Neural progenitor cell (in vitro differentiated cells): ENCODE data around the gene THRSP. TPM values are rescaled to one million over a fixed set of nuclear protein-coding genes. Genes with fewer than 3 reads are reported as not detected.
"Not testable (repeated sequence)": the region's sequence is repeated elsewhere in the genome, so short reads cannot be mapped to it uniquely, and the experiment has no call there.

ENCODE experiments used
- DNase-seq: peaks from one replicate; pipeline ENCODE4 v3.0.0-alpha.2; 2016; ENCODE audit warnings: low spot score
- H2AFZ ChIP-seq: fragments of 200-600 bp; sonication (generic); replicated peaks from 2 replicates; pipeline ENCODE4 v1.6.1; 2016; ENCODE audit warnings: antibody characterized with exemption
- H3F3A ChIP-seq: fragments of 200-600 bp; sonication (generic); 2 replicates; pipeline ENCODE4 v1.6.1; 2016; ENCODE audit warnings: antibody characterized with exemption, low read depth
- H3K27ac ChIP-seq: fragments of 200-600 bp; sonication (generic); 2 replicates; pipeline ENCODE4 v1.5.1; 2016; ENCODE audit warnings: mild to moderate bottlenecking
- H3K27me3 ChIP-seq: fragments of 200-600 bp; sonication (generic); 2 replicates; pipeline ENCODE4 v1.6.1; 2016; ENCODE audit warnings: mild to moderate bottlenecking, moderate library complexity
- H3K36me3 ChIP-seq: fragments of 200-600 bp; sonication (generic); 2 replicates; pipeline ENCODE4 v1.5.1; 2016
- H3K4me1 ChIP-seq: fragments of 200-600 bp; sonication (generic); 2 replicates; pipeline ENCODE4 v1.6.1; 2016; ENCODE audit warnings: mixed run types
- H3K4me2 ChIP-seq: fragments of 200-600 bp; sonication (generic); 2 replicates; pipeline ENCODE4 v1.6.1; 2016
- H3K4me3 ChIP-seq: fragments of 200-600 bp; sonication (generic); 2 replicates; pipeline ENCODE4 v1.5.1; 2016
- H3K79me2 ChIP-seq: fragments of 200-600 bp; sonication (generic); 2 replicates; pipeline ENCODE4 v1.6.1; 2016; ENCODE audit warnings: low read depth
- H3K9ac ChIP-seq: fragments of 200-600 bp; sonication (generic); 2 replicates; pipeline ENCODE4 v1.6.1; 2016
- H3K9me3 ChIP-seq: fragments of 200-600 bp; sonication (generic); 2 replicates; pipeline ENCODE4 v1.5.1; 2016; ENCODE audit warnings: low read depth
- H4K20me1 ChIP-seq: fragments of 200-600 bp; sonication (generic); 2 replicates; pipeline ENCODE4 v1.6.1; 2016; ENCODE audit warnings: low read depth
- H3K27ac Mint-ChIP-seq: 3 replicates; pipeline ENCODE4 v1.8.0; 2021; ENCODE audit warnings: mixed read lengths
- H3K27me3 Mint-ChIP-seq: 2 replicates; pipeline ENCODE4 v1.8.0; 2022; ENCODE audit warnings: low read depth, mild to moderate bottlenecking, inconsistent platforms, moderate library complexity, mixed read lengths; ENCODE audit not compliant: insufficient read depth
- H3K36me3 Mint-ChIP-seq: 3 replicates; pipeline ENCODE4 v1.8.0; 2021; ENCODE audit warnings: mixed read lengths
- H3K4me1 Mint-ChIP-seq: 3 replicates; pipeline ENCODE4 v1.8.0; 2021; ENCODE audit warnings: mixed read lengths
- H3K4me3 Mint-ChIP-seq: 3 replicates; pipeline ENCODE4 v1.8.0; 2021; ENCODE audit warnings: mild to moderate bottlenecking, moderate library complexity, mixed read lengths
- H3K9me3 Mint-ChIP-seq: 3 replicates; pipeline ENCODE4 v1.8.0; 2020; ENCODE audit warnings: mixed read lengths
- EZH2 ChIP-seq: fragments of 200-600 bp; sonication (generic); IDR thresholded peaks from 2 replicates; pipeline ENCODE4 v1.6.1; 2017; ENCODE audit warnings: antibody characterized with exemption, mild to moderate bottlenecking, moderate library complexity
- EZH2phosphoT487 ChIP-seq: fragments of 200-600 bp; sonication (generic); IDR thresholded peaks from 2 replicates; pipeline ENCODE4 v1.6.1; 2017; ENCODE audit warnings: antibody characterized with exemption
- total RNA-seq: library from RNA; depleted of rRNA; stranded (reverse); fragments of >200 nt; gene quantifications from 2 replicates; pipeline ENCODE4 v1.2.3, GENCODE V29; 2015; ENCODE audit warnings: low replicate concordance
- TF ChIP-seq, protein P1 (sequence below): fragments of 200-600 bp; sonication (generic); IDR thresholded peaks from 2 replicates; pipeline ENCODE4 v1.5.1; 2017; ENCODE audit warnings: antibody characterized with exemption, mild to moderate bottlenecking

The THRSP gene
- total RNA-seq, 1 donor from 2014 or later = not detected

- no peak overlapping the region for H3K4me2 ChIP-seq
- H3K27me3 ChIP-seq = no peaks in the 10 kb centered on the region
- Mint-ChIP-seq H3K36me3 (no peaks in the 10 kb centered on the region), H3K4me3 (no peak overlapping the region), H3K27me3 (peaks cover 5% of the 10 kb centered on the region), H3K27ac (no peak overlapping the region), H3K9me3 (no peaks in the 10 kb centered on the region), H3K4me1 (no peaks in the 10 kb centered on the region)
- no peak overlapping the region for H2AFZ ChIP-seq
- TF ChIP-seq EZH2phosphoT487 (no peak), EZH2 (no peak)
- TF ChIP-seq, protein P1, sequence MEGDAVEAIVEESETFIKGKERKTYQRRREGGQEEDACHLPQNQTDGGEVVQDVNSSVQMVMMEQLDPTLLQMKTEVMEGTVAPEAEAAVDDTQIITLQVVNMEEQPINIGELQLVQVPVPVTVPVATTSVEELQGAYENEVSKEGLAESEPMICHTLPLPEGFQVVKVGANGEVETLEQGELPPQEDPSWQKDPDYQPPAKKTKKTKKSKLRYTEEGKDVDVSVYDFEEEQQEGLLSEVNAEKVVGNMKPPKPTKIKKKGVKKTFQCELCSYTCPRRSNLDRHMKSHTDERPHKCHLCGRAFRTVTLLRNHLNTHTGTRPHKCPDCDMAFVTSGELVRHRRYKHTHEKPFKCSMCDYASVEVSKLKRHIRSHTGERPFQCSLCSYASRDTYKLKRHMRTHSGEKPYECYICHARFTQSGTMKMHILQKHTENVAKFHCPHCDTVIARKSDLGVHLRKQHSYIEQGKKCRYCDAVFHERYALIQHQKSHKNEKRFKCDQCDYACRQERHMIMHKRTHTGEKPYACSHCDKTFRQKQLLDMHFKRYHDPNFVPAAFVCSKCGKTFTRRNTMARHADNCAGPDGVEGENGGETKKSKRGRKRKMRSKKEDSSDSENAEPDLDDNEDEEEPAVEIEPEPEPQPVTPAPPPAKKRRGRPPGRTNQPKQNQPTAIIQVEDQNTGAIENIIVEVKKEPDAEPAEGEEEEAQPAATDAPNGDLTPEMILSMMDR = no peak
- H3K79me2 ChIP-seq = no peaks in the 10 kb centered on the region
- H3F3A ChIP-seq = no peaks in the 10 kb centered on the region
- no peak overlapping the region for H3K9ac ChIP-seq
- no peak overlapping the region for H3K27ac ChIP-seq
- no peaks in the 10 kb centered on the region for H4K20me1 ChIP-seq
- no peaks in the 10 kb centered on the region for H3K4me1 ChIP-seq
- H3K36me3 ChIP-seq = no peaks in the 10 kb centered on the region
- H3K4me3 ChIP-seq = no peak overlapping the region
- no peak for DNase-seq
- H3K9me3 ChIP-seq = no peaks in the 10 kb centered on the region
Measured at GRCh38 chr11:78056093-78056492, 7.6 kb upstream of the THRSP start.

DNA sequence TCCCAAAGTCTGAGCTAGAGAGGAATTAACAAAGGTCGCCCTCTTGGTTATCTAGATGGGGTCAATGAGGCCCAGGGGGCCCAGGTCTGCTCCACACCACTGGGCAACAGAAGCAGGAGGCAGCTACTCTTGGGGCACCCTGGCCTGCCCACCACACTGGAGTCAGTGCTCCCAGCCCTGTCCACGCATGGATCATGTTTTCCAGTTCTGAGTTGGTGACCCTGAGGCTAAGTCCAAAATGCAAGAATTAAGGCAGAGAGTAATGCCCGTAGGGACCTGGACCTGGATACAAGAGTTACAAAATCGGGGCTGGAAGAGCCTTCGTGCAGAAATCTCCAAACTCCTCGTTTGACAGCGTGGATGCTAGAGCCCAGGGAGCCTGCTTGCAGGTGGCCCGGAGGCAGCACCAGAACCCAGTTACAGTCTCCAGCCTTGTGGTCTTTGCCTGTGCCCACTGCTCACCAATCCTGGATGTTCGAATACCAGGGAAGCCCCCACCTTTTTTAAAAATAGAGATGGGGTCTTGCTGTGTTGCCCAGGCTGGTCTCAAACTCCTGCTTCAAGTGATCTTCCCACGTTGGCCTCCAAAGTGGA lies 6.1 kb upstream of the THRSP start:
- Histone ChIP-seq H2AFZ (no peak overlapping the region), H3K79me2 (no peaks in the 10 kb centered on the region)

DNA sequence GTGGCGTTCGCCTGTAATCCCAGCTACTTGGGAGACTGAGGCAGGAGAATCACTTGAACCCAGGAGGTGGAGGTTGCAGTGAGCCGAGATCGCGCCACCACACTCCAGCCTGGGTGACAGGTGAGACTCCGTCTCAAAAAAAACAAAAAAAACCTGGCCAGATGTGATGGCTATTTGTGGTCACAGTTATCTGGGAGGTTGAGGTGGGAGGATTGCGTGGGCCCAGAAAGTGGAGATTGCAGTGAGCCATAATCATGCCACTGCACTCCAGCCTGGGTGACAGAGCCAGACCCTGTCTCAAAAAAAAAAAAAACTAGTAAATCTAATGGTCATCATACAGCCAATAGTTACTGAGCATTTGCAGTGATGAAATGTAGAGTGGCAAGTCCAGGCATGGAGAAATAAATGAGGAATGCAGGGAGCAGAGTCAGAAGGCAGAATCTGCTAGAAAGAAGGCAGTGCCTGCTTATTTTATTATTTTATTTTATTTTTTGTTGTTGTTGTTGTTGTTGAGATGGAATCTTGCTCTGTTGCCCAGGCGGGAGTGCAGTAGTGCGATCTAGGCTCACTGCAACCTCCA lies 3.8 kb upstream of the THRSP start:
- not testable (repeated sequence) for H3K79me2 ChIP-seq, H2AFZ ChIP-seq, H3K4me3 ChIP-seq, H3K36me3 Mint-ChIP-seq, H3K4me2 ChIP-seq, H3K27ac Mint-ChIP-seq, H3K9me3 Mint-ChIP-seq, H3K36me3 ChIP-seq, DNase-seq, H3K27me3 Mint-ChIP-seq, H3F3A ChIP-seq, H3K4me1 Mint-ChIP-seq, H3K9ac ChIP-seq, H3K4me3 Mint-ChIP-seq, H3K27me3 ChIP-seq, H3K9me3 ChIP-seq, H4K20me1 ChIP-seq, H3K27ac ChIP-seq, H3K4me1 ChIP-seq

More for the DNA sequence above, 6.1 kb upstream of the THRSP start:
- Mint-ChIP-seq H3K4me3 (no peak overlapping the region), H3K27ac (no peak overlapping the region), H3K27me3 (peaks cover 5% of the 10 kb centered on the region), H3K36me3 (no peaks in the 10 kb centered on the region), H3K9me3 (no peaks in the 10 kb centered on the region), H3K4me1 (no peaks in the 10 kb centered on the region)
- Histone ChIP-seq H3K36me3 (no peaks in the 10 kb centered on the region), H3K27ac (no peak overlapping the region), H3K9ac (no peak overlapping the region), H3K4me3 (no peak overlapping the region), H3K4me2 (no peak overlapping the region), H3F3A (no peaks in the 10 kb centered on the region), H3K4me1 (no peaks in the 10 kb centered on the region), H3K27me3 (no peaks in the 10 kb centered on the region), H3K9me3 (no peaks in the 10 kb centered on the region), H4K20me1 (no peaks in the 10 kb centered on the region)
- DNase-seq = no peak
- TF ChIP-seq, protein P1 = no peak
- no peak for TF ChIP-seq EZH2phosphoT487
- TF ChIP-seq EZH2 = no peak

DNA sequence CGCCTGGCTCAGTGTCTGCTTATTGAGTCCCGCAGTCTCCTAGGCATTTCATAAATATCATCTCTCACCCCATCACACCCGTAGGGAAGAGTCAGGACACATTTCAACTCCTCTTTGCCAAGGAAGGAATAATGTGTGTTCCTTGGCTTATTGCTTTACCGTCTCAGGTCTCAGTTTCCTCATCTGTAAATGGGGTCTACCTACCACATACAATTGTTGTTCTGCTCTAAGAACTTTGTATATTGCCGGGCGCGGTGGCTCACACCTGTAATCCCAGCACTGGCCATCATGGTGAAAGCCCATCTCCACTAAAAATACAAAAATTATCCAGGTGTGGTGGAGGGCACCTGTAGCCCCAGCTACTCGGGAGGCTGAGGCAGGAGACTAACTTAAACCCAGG lies 3.1 kb upstream of the THRSP start:
- Histone ChIP-seq H3K36me3 (no peaks in the 10 kb centered on the region), H3K4me1 (no peaks in the 10 kb centered on the region), H3K27me3 (no peaks in the 10 kb centered on the region), H3K9ac (no peak overlapping the region), H3K9me3 (no peaks in the 10 kb centered on the region), H3K4me2 (no peak overlapping the region), H3K27ac (no peak overlapping the region), H3K4me3 (no peak overlapping the region), H3F3A (no peaks in the 10 kb centered on the region), H4K20me1 (no peaks in the 10 kb centered on the region), H2AFZ (no peak overlapping the region), H3K79me2 (no peaks in the 10 kb centered on the region)
- Mint-ChIP-seq H3K36me3 (no peaks in the 10 kb centered on the region), H3K4me1 (no peaks in the 10 kb centered on the region), H3K9me3 (no peaks in the 10 kb centered on the region), H3K27me3 (peaks cover 8% of the 10 kb centered on the region), H3K4me3 (no peak overlapping the region), H3K27ac (no peak overlapping the region)
- no peak for DNase-seq
- no peak for TF ChIP-seq EZH2phosphoT487
- TF ChIP-seq EZH2 = no peak
- TF ChIP-seq, protein P1 = no peak
